ENCODE measurements around the gene GRIP2. TPM values are rescaled to one million over a fixed set of nuclear protein-coding genes. Genes with fewer than 3 reads are reported as not detected.

The GRIP2 gene
- total and polyA plus RNA-seq, 2 donors (not counting 3 experiments of a cell fraction or from before 2014, with no cell fraction given), result not detected

DNA sequence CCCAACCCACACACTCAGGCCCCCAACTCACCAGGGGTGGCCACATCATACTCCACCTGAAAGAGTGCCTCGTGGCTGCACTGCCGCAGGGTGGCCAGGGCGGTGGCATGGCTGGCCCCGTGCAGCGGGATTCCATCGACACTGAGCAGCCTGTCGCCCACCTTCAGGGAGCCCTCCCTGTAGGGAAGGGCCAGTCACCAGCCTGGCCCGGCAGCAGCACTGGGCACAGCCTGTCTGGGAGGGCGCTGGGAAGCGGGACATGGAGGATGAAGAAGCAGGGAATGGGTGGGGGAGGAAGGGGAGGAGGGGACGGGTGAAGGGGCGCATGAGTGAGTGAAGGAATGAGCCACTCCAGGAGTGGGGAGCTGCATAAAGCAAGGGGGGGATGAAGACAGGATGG lies 18.5 kb downstream of the GRIP2 start:
- intact Hi-C loops (cut with micrococcal nuclease) (no loop called here), dilution Hi-C loops (cut with MboI; ENCODE audit: extremely low pct_ligation_motif_present, low sequenced_read_pairs) (no loop called here)
- H4K20me1 ChIP-seq (replicated peaks; ENCODE audit: control insufficient read depth, extremely low read depth, insufficient read depth, low read length), result no peaks in the 10 kb centered on the region
- no peak overlapping the region for H3K4me3 ChIP-seq (replicated peaks in 1 of 3; ENCODE audit: insufficient read depth in 1 of 3, low read depth in 1 of 3, low read length in 3 of 3)
- no peaks in the 10 kb centered on the region for H3K9me1 ChIP-seq (replicated peaks; ENCODE audit: control insufficient read depth, extremely low read depth, insufficient read depth, low read length)
- POLR2A ChIA-PET, result no interaction called here
- no peaks in the 10 kb centered on the region for H3K4me1 ChIP-seq (ENCODE audit: control insufficient read depth, extremely low read depth, insufficient read depth, low read length)
- no peaks in the 10 kb centered on the region for H3K79me2 ChIP-seq (ENCODE audit: control insufficient read depth, insufficient read depth, low read length)
- H3K4me2 ChIP-seq (ENCODE audit: insufficient read depth, low read length), result no peak overlapping the region
- no TSS peak for BruUV-seq (replicated peaks)
- FAIRE-seq (no peak), DNase-seq (ENCODE audit: low read depth, low spot score) (no peak)
- no peaks in the 10 kb centered on the region for H3K9me3 ChIP-seq (replicated peaks; ENCODE audit: control insufficient read depth, insufficient read depth, low read length)
- H3K27ac ChIP-seq (ENCODE audit: insufficient read depth, low read depth, low read length), result no peak overlapping the region
- TF ChIP-seq EZH2 (IDR thresholded peaks at IDR 0.05; ENCODE audit: borderline replicate concordance, low read depth, low read length, severe bottlenecking) (no peak), MYC (IDR thresholded peaks at IDR 0.05; ENCODE audit: low read depth, low read length) (no peak), FOS (IDR thresholded peaks at IDR 0.05; ENCODE audit: borderline replicate concordance, insufficient read depth, low read length) (no peak), POLR2AphosphoS5 (IDR thresholded peaks at IDR 0.05; ENCODE audit: insufficient read depth, low read depth, low read length) (no peak), POLR2A (IDR thresholded peaks at IDR 0.05; ENCODE audit: low read depth, low read length) (no peak), JUN (IDR thresholded peaks at IDR 0.05; ENCODE audit: borderline replicate concordance, insufficient read depth, insufficient read length, low read depth) (no peak)
- TF ChIP-seq, protein P1, sequence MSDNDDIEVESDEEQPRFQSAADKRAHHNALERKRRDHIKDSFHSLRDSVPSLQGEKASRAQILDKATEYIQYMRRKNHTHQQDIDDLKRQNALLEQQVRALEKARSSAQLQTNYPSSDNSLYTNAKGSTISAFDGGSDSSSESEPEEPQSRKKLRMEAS (IDR thresholded peaks at IDR 0.05; ENCODE audit: insufficient read depth, insufficient read length), result no peak
- TF ChIP-seq, protein P2, sequence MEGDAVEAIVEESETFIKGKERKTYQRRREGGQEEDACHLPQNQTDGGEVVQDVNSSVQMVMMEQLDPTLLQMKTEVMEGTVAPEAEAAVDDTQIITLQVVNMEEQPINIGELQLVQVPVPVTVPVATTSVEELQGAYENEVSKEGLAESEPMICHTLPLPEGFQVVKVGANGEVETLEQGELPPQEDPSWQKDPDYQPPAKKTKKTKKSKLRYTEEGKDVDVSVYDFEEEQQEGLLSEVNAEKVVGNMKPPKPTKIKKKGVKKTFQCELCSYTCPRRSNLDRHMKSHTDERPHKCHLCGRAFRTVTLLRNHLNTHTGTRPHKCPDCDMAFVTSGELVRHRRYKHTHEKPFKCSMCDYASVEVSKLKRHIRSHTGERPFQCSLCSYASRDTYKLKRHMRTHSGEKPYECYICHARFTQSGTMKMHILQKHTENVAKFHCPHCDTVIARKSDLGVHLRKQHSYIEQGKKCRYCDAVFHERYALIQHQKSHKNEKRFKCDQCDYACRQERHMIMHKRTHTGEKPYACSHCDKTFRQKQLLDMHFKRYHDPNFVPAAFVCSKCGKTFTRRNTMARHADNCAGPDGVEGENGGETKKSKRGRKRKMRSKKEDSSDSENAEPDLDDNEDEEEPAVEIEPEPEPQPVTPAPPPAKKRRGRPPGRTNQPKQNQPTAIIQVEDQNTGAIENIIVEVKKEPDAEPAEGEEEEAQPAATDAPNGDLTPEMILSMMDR (IDR thresholded peaks at IDR 0.05; ENCODE audit: extremely low read depth in 1 of 2, insufficient read depth in 1 of 2, low read depth in 1 of 2, low read length in 2 of 2), result no peak
- no peak overlapping the region for H3K9ac ChIP-seq (replicated peaks; ENCODE audit: extremely low read depth, insufficient read depth, low read length)
- CTCF ChIA-PET, result no interaction called here
- H2AFZ ChIP-seq (ENCODE audit: low read depth, low read length), result no peak overlapping the region
- H3K36me3 ChIP-seq (ENCODE audit: control insufficient read depth in 2 of 2, extremely low read depth in 1 of 2, insufficient read depth in 2 of 2, low read length in 2 of 2), result no peaks in the 10 kb centered on the region
- H3K27me3 ChIP-seq (ENCODE audit: control insufficient read depth in 2 of 2, insufficient read depth in 2 of 2, low read length in 2 of 2), result peaks cover 0 to 1% of the 10 kb centered on the region in 2 experiments

Data from endothelial cell of umbilical vein (primary cell).